ENCODE results near the gene EXOG. TPM values are rescaled to one million over a fixed set of nuclear protein-coding genes. Genes with fewer than 3 reads are reported as not detected.

EXOG gene
- total and polyA plus RNA-seq, 2 donors, result 21.9 to 22.0 TPM

Small RNA genes lying within 50 kb of the gene (small RNA-seq; reads per million reads assigned to genes)
- not detected for gene RF00019

Other genes with a start within 250 kb of the EXOG start
- 0.58 TPM for gene SLC22A13, start 230.5 kb upstream of the EXOG start, total RNA-seq
- not detected for gene SLC22A13, start 230.5 kb upstream of the EXOG start, polyA plus RNA-seq
- gene SLC22A14, start 214.0 kb upstream of the EXOG start, total RNA-seq, result 0.16 TPM
- 0.09 TPM for gene SLC22A14, start 214.0 kb upstream of the EXOG start, polyA plus RNA-seq
- gene XYLB, start 149.6 kb upstream of the EXOG start, total RNA-seq, result 8.1 TPM
- gene XYLB, start 149.6 kb upstream of the EXOG start, polyA plus RNA-seq, result 2.2 TPM
- 11.7 TPM for gene ACVR2B, start 42.5 kb upstream of the EXOG start, total RNA-seq
- 1.4 TPM for gene ACVR2B, start 42.5 kb upstream of the EXOG start, polyA plus RNA-seq
- gene SCN5A, start 153.3 kb downstream of the EXOG start, total RNA-seq, result 3.1 TPM
- gene SCN5A, start 153.3 kb downstream of the EXOG start, polyA plus RNA-seq, result 1.1 TPM

Data from urinary bladder (tissue), 2 donors.